Measurements from ENCODE around the gene ARHGAP22. TPM values are rescaled to one million over a fixed set of nuclear protein-coding genes. Genes with fewer than 3 reads are reported as not detected.

The ARHGAP22 gene
- total RNA-seq, 1 donor from 2014 or later: 3.8 TPM

DNA sequence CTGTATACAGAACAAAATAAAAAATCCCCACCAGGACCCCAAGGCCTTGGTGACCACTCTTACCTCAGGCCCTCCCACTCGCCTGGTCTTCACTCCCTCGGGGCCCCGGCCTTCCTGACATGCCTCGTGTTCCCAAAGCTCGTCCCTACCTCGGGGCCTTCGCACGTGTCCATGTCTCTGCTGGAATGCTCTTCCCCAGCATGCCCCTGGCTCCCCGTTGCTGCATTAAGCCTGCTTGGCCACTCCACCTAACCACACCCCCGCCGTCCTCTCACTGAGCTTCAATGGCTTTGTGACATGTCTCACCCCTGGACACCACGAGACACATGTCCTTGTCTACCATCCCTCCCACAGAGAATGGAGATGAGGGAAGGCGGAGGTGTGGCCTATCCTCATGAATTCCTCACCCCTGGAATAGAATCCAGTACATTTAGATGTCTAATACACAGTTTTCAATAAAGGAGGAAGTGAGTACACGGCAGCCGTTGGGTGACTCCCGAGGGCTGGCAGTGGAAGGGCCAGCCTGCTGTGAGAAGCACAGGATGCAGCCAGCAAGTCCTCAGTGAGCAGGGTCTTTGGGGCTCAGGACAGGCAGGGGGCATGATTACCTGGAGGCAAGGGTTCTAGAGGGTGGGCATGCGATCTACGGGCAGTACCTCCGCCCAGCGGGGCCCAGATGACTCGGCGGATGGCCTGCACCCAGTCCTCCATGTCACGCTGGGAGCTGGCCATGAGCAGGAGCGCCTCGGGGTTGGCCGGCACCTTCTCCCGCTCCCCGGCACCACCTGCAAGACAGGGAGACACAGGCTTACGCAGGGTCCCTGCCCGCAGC is 125.7 kb downstream of the ARHGAP22 start:
- DNase-seq (ENCODE audit: low spot score, unreplicated experiment): peak; percentile 7
- Mint-ChIP-seq H3K4me1 (ENCODE audit: low read depth) (peaks cover 14% of the 10 kb centered on the region), H3K36me3 (ENCODE audit: insufficient read depth) (no peaks in the 10 kb centered on the region), H3K27me3 (peaks cover 14% of the 10 kb centered on the region), H3K4me3 (ENCODE audit: low read depth) (no peak overlapping the region), H3K27ac (no peak overlapping the region), H3K9me3 (ENCODE audit: low read depth) (no peaks in the 10 kb centered on the region)
- TF ChIP-seq, protein P1, sequence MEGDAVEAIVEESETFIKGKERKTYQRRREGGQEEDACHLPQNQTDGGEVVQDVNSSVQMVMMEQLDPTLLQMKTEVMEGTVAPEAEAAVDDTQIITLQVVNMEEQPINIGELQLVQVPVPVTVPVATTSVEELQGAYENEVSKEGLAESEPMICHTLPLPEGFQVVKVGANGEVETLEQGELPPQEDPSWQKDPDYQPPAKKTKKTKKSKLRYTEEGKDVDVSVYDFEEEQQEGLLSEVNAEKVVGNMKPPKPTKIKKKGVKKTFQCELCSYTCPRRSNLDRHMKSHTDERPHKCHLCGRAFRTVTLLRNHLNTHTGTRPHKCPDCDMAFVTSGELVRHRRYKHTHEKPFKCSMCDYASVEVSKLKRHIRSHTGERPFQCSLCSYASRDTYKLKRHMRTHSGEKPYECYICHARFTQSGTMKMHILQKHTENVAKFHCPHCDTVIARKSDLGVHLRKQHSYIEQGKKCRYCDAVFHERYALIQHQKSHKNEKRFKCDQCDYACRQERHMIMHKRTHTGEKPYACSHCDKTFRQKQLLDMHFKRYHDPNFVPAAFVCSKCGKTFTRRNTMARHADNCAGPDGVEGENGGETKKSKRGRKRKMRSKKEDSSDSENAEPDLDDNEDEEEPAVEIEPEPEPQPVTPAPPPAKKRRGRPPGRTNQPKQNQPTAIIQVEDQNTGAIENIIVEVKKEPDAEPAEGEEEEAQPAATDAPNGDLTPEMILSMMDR (IDR thresholded peaks at IDR 0.05; ENCODE audit: unreplicated experiment): no peak

DNA sequence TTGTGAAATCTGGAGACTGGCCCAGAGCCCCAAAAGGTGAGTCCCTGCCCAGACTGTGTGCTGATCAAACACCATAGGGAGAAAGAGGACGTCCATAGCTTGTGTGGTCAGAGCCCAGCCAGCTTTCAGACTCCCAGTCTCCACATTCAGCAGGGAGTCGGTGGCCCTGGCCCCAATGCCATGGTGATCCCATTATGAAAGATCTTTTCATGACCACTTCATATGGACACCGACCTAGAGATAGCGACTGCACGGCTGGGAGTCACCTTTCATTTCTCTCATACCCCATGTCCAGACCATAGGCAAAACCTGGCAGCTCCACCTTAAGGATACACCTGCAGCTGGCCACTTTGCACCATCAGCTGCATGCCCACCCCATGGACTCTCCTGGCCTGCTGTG is 126.4 kb downstream of the ARHGAP22 start:
- H3K4me1 Mint-ChIP-seq (ENCODE audit: low read depth): peaks cover 14% of the 10 kb centered on the region
- H3K27ac Mint-ChIP-seq: no peak overlapping the region

DNA sequence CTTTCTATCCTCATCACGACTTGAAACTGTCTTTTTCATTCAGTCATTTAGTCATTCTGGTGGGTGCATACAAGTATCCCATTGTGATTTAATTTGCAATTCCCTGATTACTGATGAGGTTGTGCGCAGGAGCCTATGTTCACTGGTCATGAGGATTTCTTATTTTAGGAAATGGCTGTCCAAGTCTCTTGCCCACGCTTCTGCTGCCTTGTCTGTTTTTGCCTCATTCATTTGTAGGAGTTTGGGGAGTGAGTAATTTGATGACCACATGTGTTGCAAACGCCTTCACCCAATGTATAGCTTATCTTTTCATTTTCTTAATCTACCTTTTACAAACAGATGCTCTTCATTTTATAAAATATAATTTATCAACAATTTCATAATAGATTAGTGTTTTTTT is 127.3 kb downstream of the ARHGAP22 start:
- DNase-seq (ENCODE audit: low spot score, unreplicated experiment): no peak
- peaks cover 14% of the 10 kb centered on the region for H3K27me3 Mint-ChIP-seq
- no peaks in the 10 kb centered on the region for H3K36me3 Mint-ChIP-seq (ENCODE audit: insufficient read depth)
- peaks cover 14% of the 10 kb centered on the region for H3K4me1 Mint-ChIP-seq (ENCODE audit: low read depth)
- no peaks in the 10 kb centered on the region for H3K9me3 Mint-ChIP-seq (ENCODE audit: low read depth)
- H3K4me3 Mint-ChIP-seq (ENCODE audit: low read depth): no peak overlapping the region
- H3K27ac Mint-ChIP-seq: no peak overlapping the region
- TF ChIP-seq, protein P1 (IDR thresholded peaks at IDR 0.05; ENCODE audit: unreplicated experiment): no peak

More for the DNA sequence above, 126.4 kb downstream of the ARHGAP22 start:
- no peak for DNase-seq (ENCODE audit: low spot score, unreplicated experiment)
- no peak overlapping the region for H3K4me3 Mint-ChIP-seq (ENCODE audit: low read depth)
- peaks cover 14% of the 10 kb centered on the region for H3K27me3 Mint-ChIP-seq
- no peaks in the 10 kb centered on the region for H3K9me3 Mint-ChIP-seq (ENCODE audit: low read depth)
- no peaks in the 10 kb centered on the region for H3K36me3 Mint-ChIP-seq (ENCODE audit: insufficient read depth)
- TF ChIP-seq, protein P1 (IDR thresholded peaks at IDR 0.05; ENCODE audit: unreplicated experiment): no peak

DNA sequence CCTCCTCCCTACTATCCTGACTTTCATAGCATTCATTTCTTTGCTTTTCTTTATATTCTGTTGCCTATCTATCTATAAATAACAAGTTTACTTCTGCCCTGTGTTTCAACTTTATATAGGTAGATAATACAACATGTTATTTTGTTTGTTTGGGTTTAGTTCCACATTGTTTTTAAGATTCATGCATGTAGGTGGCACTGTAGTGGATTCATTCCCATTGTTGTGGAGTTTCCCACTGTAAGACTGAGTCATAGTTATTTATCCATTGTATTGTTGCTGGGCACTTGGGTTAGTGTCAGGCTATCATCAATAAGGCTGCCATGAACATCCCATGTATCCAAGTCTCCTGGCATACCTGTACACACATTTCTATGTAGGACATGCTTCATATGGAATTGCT is 127.7 kb downstream of the ARHGAP22 start:
- Mint-ChIP-seq H3K27me3 (peaks cover 14% of the 10 kb centered on the region), H3K36me3 (ENCODE audit: insufficient read depth) (no peaks in the 10 kb centered on the region), H3K9me3 (ENCODE audit: low read depth) (no peaks in the 10 kb centered on the region), H3K27ac (no peak overlapping the region), H3K4me1 (ENCODE audit: low read depth) (peaks cover 14% of the 10 kb centered on the region), H3K4me3 (ENCODE audit: low read depth) (no peak overlapping the region)
- TF ChIP-seq, protein P1 (IDR thresholded peaks at IDR 0.05; ENCODE audit: unreplicated experiment): no peak
- DNase-seq (ENCODE audit: low spot score, unreplicated experiment): no peak

DNA sequence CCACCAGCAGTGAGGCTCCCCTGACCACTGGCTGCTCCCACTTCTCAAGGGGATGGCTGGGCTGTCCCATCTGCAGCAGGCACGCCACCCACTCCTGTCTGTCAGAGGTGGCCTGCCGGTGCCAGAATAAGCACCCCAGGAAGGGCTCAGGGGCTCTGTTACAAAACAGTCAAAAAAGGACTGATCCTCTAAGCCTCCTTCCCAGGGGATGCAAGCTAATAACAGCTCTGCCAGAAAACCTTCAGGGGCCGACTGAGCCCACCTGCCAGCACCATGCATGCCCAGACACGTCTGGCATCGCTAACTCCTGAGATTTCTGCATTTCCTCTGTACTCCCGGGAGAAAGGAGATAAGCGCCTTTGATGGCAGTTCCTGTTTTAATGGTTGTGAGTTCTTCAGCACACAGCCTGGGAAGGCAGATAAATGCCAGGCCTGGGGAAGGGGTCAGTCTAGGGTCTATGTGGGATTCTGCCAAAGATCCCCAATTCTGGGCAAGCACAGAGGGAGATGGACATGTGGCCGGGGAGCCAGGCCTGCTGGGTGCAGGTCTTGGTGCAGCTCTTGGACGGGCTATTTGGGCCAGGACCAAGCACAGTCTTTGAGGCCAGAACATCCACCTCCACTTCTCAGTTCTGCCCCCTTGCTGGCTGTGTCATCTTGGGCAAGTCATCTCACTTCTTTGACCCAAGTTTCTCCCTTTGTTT is 128.4 kb downstream of the ARHGAP22 start:
- Mint-ChIP-seq H3K27ac (no peak overlapping the region), H3K9me3 (ENCODE audit: low read depth) (no peaks in the 10 kb centered on the region), H3K36me3 (ENCODE audit: insufficient read depth) (no peaks in the 10 kb centered on the region), H3K4me3 (ENCODE audit: low read depth) (no peak overlapping the region), H3K4me1 (ENCODE audit: low read depth) (peaks cover 16% of the 10 kb centered on the region), H3K27me3 (peaks cover 14% of the 10 kb centered on the region)
- TF ChIP-seq, protein P1 (IDR thresholded peaks at IDR 0.05; ENCODE audit: unreplicated experiment): no peak
- peak; percentile 5 for DNase-seq (ENCODE audit: low spot score, unreplicated experiment)
